Neuronal stem cell (in vitro differentiated cells): ENCODE measurements around the gene MYO5C.

Source experiments
- DNase-seq: peaks from one replicate; pipeline ENCODE4 v3.0.0-alpha.2; 2013; ENCODE audit warnings: low spot score
- H2AFZ ChIP-seq: one replicate; pipeline ENCODE4 v1.6.1; 2013; ENCODE audit warnings: mild to moderate bottlenecking, low read length, inconsistent platforms
- H2AK5ac ChIP-seq: 2 replicates; pipeline ENCODE4 v1.6.1; 2013; ENCODE audit warnings: low read depth, mild to moderate bottlenecking, inconsistent platforms, low read length, moderate library complexity, mixed read lengths
- H2BK120ac ChIP-seq: 2 replicates; pipeline ENCODE4 v1.6.1; 2013; ENCODE audit warnings: low read depth, mild to moderate bottlenecking, inconsistent platforms, low read length, moderate library complexity, mixed read lengths
- H2BK12ac ChIP-seq: one replicate; pipeline ENCODE4 v1.6.1; 2013; ENCODE audit warnings: low read length, inconsistent platforms
- H2BK15ac ChIP-seq: 2 replicates; pipeline ENCODE4 v1.6.1; 2013; ENCODE audit warnings: mild to moderate bottlenecking, low read length, inconsistent platforms, mixed read lengths
- H2BK5ac ChIP-seq: one replicate; pipeline ENCODE4 v1.6.1; 2013; ENCODE audit warnings: inconsistent platforms, mild to moderate bottlenecking, low read length, moderate library complexity
- H3K14ac ChIP-seq: one replicate; pipeline ENCODE4 v1.6.1; 2013; ENCODE audit warnings: low read length, inconsistent platforms
- H3K18ac ChIP-seq: 2 replicates; pipeline ENCODE4 v1.6.1; 2013; ENCODE audit warnings: low read length, inconsistent platforms
- H3K23ac ChIP-seq: 2 replicates; pipeline ENCODE4 v1.6.1; 2013; ENCODE audit warnings: low read depth, mild to moderate bottlenecking, mixed read lengths, low read length, inconsistent platforms; ENCODE audit not compliant: poor library complexity
- H3K27ac ChIP-seq: replicated peaks from 3 replicates; pipeline ENCODE4 v1.5.1; 2013; ENCODE audit warnings: low read length, inconsistent platforms
- H3K27me3 ChIP-seq, 3 experiments: 2 replicates each; pipeline ENCODE4 v1.6.1; 2013; ENCODE audit warnings: low read length in 3 of 3, mild to moderate bottlenecking in 2 of 3, inconsistent platforms in 1 of 3, low read depth in 1 of 3, mixed read lengths in 1 of 3, moderate library complexity in 1 of 3; ENCODE audit not compliant: control insufficient read depth in 3 of 3, insufficient read depth in 3 of 3
- H3K36me3 ChIP-seq, 2 donors: replicated peaks in 1 of 2; 2 replicates each; pipeline ENCODE4 v1.6.1; 2013; ENCODE audit warnings: low read length in 2 of 2; ENCODE audit not compliant: control insufficient read depth in 2 of 2, insufficient read depth in 2 of 2
- H3K4ac ChIP-seq: 2 replicates; pipeline ENCODE4 v1.6.1; 2013; ENCODE audit warnings: inconsistent platforms, mild to moderate bottlenecking, low read length, moderate library complexity
- H3K4me1 ChIP-seq, 2 donors: 1 replicate in 1 of 2; 2 replicates in 1 of 2; pipeline ENCODE4 v1.6.1; 2013; ENCODE audit warnings: low read length in 2 of 2, low read depth in 1 of 2; ENCODE audit not compliant: control insufficient read depth in 2 of 2, insufficient read depth in 1 of 2
- H3K4me2 ChIP-seq: one replicate; pipeline ENCODE4 v1.6.1; 2013; ENCODE audit warnings: mild to moderate bottlenecking, low read length, inconsistent platforms; ENCODE audit not compliant: insufficient read depth, poor library complexity, severe bottlenecking
- H3K4me3 ChIP-seq, 2 donors: 2 replicates each; pipeline ENCODE4 v1.5.1; 2013; ENCODE audit warnings: low read length in 2 of 2, mild to moderate bottlenecking in 2 of 2, inconsistent platforms in 1 of 2, moderate library complexity in 1 of 2
- H3K79me1 ChIP-seq: one replicate; pipeline ENCODE4 v1.6.1; 2013; ENCODE audit warnings: low read depth, mild to moderate bottlenecking, inconsistent platforms, low read length, moderate library complexity
- H3K9ac ChIP-seq: one replicate; pipeline ENCODE4 v1.6.1; 2013; ENCODE audit warnings: mild to moderate bottlenecking, low read depth, low read length, inconsistent platforms; ENCODE audit not compliant: poor library complexity
- H3K9me3 ChIP-seq, 2 donors: replicated peaks in 1 of 2; 2 replicates each; pipeline versions ENCODE3 to v1.6.1; 2013; ENCODE audit warnings: low read length in 2 of 2, mild to moderate bottlenecking in 2 of 2, inconsistent platforms in 1 of 2, low read depth in 1 of 2, mixed read lengths in 1 of 2, moderate library complexity in 1 of 2; ENCODE audit not compliant: control insufficient read depth in 2 of 2, insufficient read depth in 1 of 2
- H4K8ac ChIP-seq: one replicate; pipeline ENCODE4 v1.6.1; 2013; ENCODE audit warnings: low read depth, mild to moderate bottlenecking, inconsistent platforms, low read length, moderate library complexity
- H4K91ac ChIP-seq: one replicate; pipeline ENCODE4 v1.6.1; 2013; ENCODE audit warnings: low read length, low read depth, mild to moderate bottlenecking, inconsistent platforms; ENCODE audit not compliant: poor library complexity
- whole genome bisulfite sequencing, 2 donors: extraction: QIAGEN DNeasy Blood & Tissue Kit; methylation state at CpG; one replicate each; pipeline ENCODE4 v1.1.7; 2013; ENCODE audit warnings: missing lambda C conversion rate in 2 of 2, mixed read lengths in 1 of 2; ENCODE audit not compliant: insufficient read length in 2 of 2, insufficient replicate concordance in 1 of 2; ENCODE audit errors: extremely low coverage in 2 of 2; 5-methylcytosine and 5-hydroxymethylcytosine counted together

The MYO5C gene

GRCh38 chr15:52294881-52295420 lies 653 bp downstream of the MYO5C start:
- peak overlapping the region; percentile 83 for H2BK5ac ChIP-seq
- H3K36me3 ChIP-seq: no peaks in the 10 kb centered on the region
- no CpG with 5 or more reads among the region's 32 CpGs for WGBS, 2 donors
- DNase-seq: no peak
- H4K8ac ChIP-seq: no peak overlapping the region
- H2BK15ac ChIP-seq: no peak overlapping the region
- H2BK12ac ChIP-seq: no peak overlapping the region
- peak overlapping the region; percentile 97 for H2AFZ ChIP-seq
- peak overlapping the region; percentile 86 for H3K23ac ChIP-seq
- H3K4me3 ChIP-seq: peak overlapping the region; percentile 59 to 85
- H3K4me2 ChIP-seq: peak overlapping the region; percentile 93
- peak overlapping the region; percentile 51 for H2BK120ac ChIP-seq
- peak overlapping the region; percentile 90 for H3K9ac ChIP-seq
- H3K4ac ChIP-seq: no peak overlapping the region
- H3K27me3 ChIP-seq: no peaks in the 10 kb centered on the region
- H3K18ac ChIP-seq: peak overlapping the region; percentile 97
- H3K27ac ChIP-seq: no peak overlapping the region
- peak overlapping the region; percentile 86 for H4K91ac ChIP-seq
- H3K14ac ChIP-seq: no peak overlapping the region
- no peaks in the 10 kb centered on the region for H3K9me3 ChIP-seq
- peak overlapping the region; percentile 78 for H2AK5ac ChIP-seq
- no peaks in the 10 kb centered on the region for H3K79me1 ChIP-seq
- H3K4me1 ChIP-seq: peaks cover 3 to 7% of the 10 kb centered on the region in 2 donors

GRCh38 chr15:52292780-52293392 lies 2.7 kb downstream of the MYO5C start:
- no peak overlapping the region for H2BK12ac ChIP-seq

GRCh38 chr15:52291204-52291603 lies 4.4 kb downstream of the MYO5C start:
- H3K4me3 ChIP-seq: no peak overlapping the region
- H3K27me3 ChIP-seq: no peaks in the 10 kb centered on the region
- no peak overlapping the region for H2BK12ac ChIP-seq
- no peak overlapping the region for H4K91ac ChIP-seq
- H2BK120ac ChIP-seq: no peak overlapping the region
- peaks cover 10 to 24% of the 10 kb centered on the region in 2 donors for H3K4me1 ChIP-seq
- H3K23ac ChIP-seq: no peak overlapping the region
- no peak overlapping the region for H3K27ac ChIP-seq
- no peak for DNase-seq
- H2AFZ ChIP-seq: no peak overlapping the region
- no CpG with 5 or more reads among the region's 4 CpGs for WGBS, 2 donors
- H3K36me3 ChIP-seq: no peaks in the 10 kb centered on the region
- H2BK5ac ChIP-seq: no peak overlapping the region
- no peak overlapping the region for H3K9ac ChIP-seq
- no peak overlapping the region for H2BK15ac ChIP-seq
- no peak overlapping the region for H3K14ac ChIP-seq
- H4K8ac ChIP-seq: no peak overlapping the region
- H3K79me1 ChIP-seq: peaks cover 3% of the 10 kb centered on the region
- no peak overlapping the region for H3K4ac ChIP-seq
- no peak overlapping the region for H3K18ac ChIP-seq
- no peak overlapping the region for H2AK5ac ChIP-seq
- H3K4me2 ChIP-seq: no peak overlapping the region
- peaks cover 5 to 7% of the 10 kb centered on the region in 2 donors for H3K9me3 ChIP-seq

More at GRCh38 chr15:52292780-52293392, 2.7 kb downstream of the MYO5C start:
- H3K4ac ChIP-seq: no peak overlapping the region
- H3K14ac ChIP-seq: no peak overlapping the region
- H4K8ac ChIP-seq: no peak overlapping the region
- no peak overlapping the region for H3K4me3 ChIP-seq
- no peak overlapping the region for H3K4me2 ChIP-seq
- no peak overlapping the region for H2BK15ac ChIP-seq
- H3K9me3 ChIP-seq: peaks cover 2 to 7% of the 10 kb centered on the region in 2 donors
- WGBS, 2 donors: no CpG with 5 or more reads among the region's 7 CpGs
- no peak overlapping the region for H4K91ac ChIP-seq
- H3K23ac ChIP-seq: no peak overlapping the region
- H3K4me1 ChIP-seq: peaks cover 10 to 24% of the 10 kb centered on the region in 2 donors
- no peaks in the 10 kb centered on the region for H3K36me3 ChIP-seq
- H2AK5ac ChIP-seq: no peak overlapping the region
- no peak overlapping the region for H3K18ac ChIP-seq
- no peaks in the 10 kb centered on the region for H3K27me3 ChIP-seq
- no peak overlapping the region for H2BK120ac ChIP-seq
- H3K27ac ChIP-seq: no peak overlapping the region
- H3K9ac ChIP-seq: peak overlapping the region; percentile 5
- DNase-seq: no peak
- peaks cover 3% of the 10 kb centered on the region for H3K79me1 ChIP-seq
- no peak overlapping the region for H2BK5ac ChIP-seq
- no peak overlapping the region for H2AFZ ChIP-seq

- no peak overlapping the region for H3K27ac ChIP-seq
- H2BK5ac ChIP-seq: no peak overlapping the region
- no peak overlapping the region for H3K9ac ChIP-seq
- no peak overlapping the region for H3K14ac ChIP-seq
- H2BK15ac ChIP-seq: no peak overlapping the region
- H3K36me3 ChIP-seq: no peaks in the 10 kb centered on the region
- H3K18ac ChIP-seq: no peak overlapping the region
- H3K4me2 ChIP-seq: no peak overlapping the region
- no peak overlapping the region for H2AK5ac ChIP-seq
- H3K27me3 ChIP-seq: no peaks in the 10 kb centered on the region
- no peak overlapping the region for H2BK120ac ChIP-seq
- H3K23ac ChIP-seq: no peak overlapping the region
- no peak overlapping the region for H3K4ac ChIP-seq
- WGBS, 2 donors: no CpG with 5 or more reads among the region's 3 CpGs
- no peak overlapping the region for H2AFZ ChIP-seq
- H3K9me3 ChIP-seq: peaks cover 5 to 7% of the 10 kb centered on the region in 2 donors
- DNase-seq: no peak
- no peak overlapping the region for H2BK12ac ChIP-seq
- no peak overlapping the region for H4K8ac ChIP-seq
- H4K91ac ChIP-seq: no peak overlapping the region
- H3K4me1 ChIP-seq: peaks cover 10 to 24% of the 10 kb centered on the region in 2 donors
- H3K4me3 ChIP-seq: no peak overlapping the region
- H3K79me1 ChIP-seq: peaks cover 3% of the 10 kb centered on the region
Measured at GRCh38 chr15:52290800-52291199, 4.8 kb downstream of the MYO5C start.
